Measurements from ENCODE around the gene RABGEF1. TPM values are rescaled to one million over a fixed set of nuclear protein-coding genes. Genes with fewer than 3 reads are reported as not detected.
"Not testable (repeated sequence)": the region's sequence is repeated elsewhere in the genome, so short reads cannot be mapped to it uniquely, and the experiment has no call there.

RABGEF1 gene
- total RNA-seq, 1 donor from 2014 or later: 23.2 TPM

GRCh38 chr7:66815186-66815875 lies 74.8 kb downstream of the RABGEF1 start:
- not testable (repeated sequence) for DNase-seq (ENCODE audit: low spot score)

GRCh38 chr7:66815951-66816350 lies 75.4 kb downstream of the RABGEF1 start:
- no peak for DNase-seq (ENCODE audit: low spot score)

- DNase-seq (ENCODE audit: low spot score): not testable (repeated sequence)
These were observed 76.1 kb downstream of the RABGEF1 start for GRCh38 chr7:66816658-66817057.

GRCh38 chr7:66817208-66817795 lies 76.8 kb downstream of the RABGEF1 start:
- DNase-seq (ENCODE audit: low spot score): not testable (repeated sequence)

- not testable (repeated sequence) for DNase-seq (ENCODE audit: low spot score)
These were observed 77.4 kb downstream of the RABGEF1 start for GRCh38 chr7:66817956-66818355.

- DNase-seq (ENCODE audit: low spot score): no peak
These were observed 83.5 kb downstream of the RABGEF1 start for GRCh38 chr7:66824041-66824440.

GRCh38 chr7:66825538-66825937 lies 85.0 kb downstream of the RABGEF1 start:
- DNase-seq (ENCODE audit: low spot score): not testable (repeated sequence)

- DNase-seq (ENCODE audit: low spot score): no peak
These were observed 86.1 kb downstream of the RABGEF1 start for GRCh38 chr7:66826649-66827048.

GRCh38 chr7:66830976-66831375 lies 90.4 kb downstream of the RABGEF1 start:
- not testable (repeated sequence) for DNase-seq (ENCODE audit: low spot score)

GRCh38 chr7:66832531-66833351 lies 92.2 kb downstream of the RABGEF1 start:
- no peak for DNase-seq (ENCODE audit: low spot score)

GRCh38 chr7:66837007-66837406 lies 96.5 kb downstream of the RABGEF1 start:
- DNase-seq (ENCODE audit: low spot score): no peak

GRCh38 chr7:66837661-66838060 lies 97.1 kb downstream of the RABGEF1 start:
- no peak for DNase-seq (ENCODE audit: low spot score)

GRCh38 chr7:66839814-66840213 lies 99.3 kb downstream of the RABGEF1 start:
- DNase-seq (ENCODE audit: low spot score): no peak

- DNase-seq (ENCODE audit: low spot score): no peak
These were observed 99.8 kb downstream of the RABGEF1 start for GRCh38 chr7:66840316-66840715.

GRCh38 chr7:66841898-66842297 lies 101.4 kb downstream of the RABGEF1 start:
- DNase-seq (ENCODE audit: low spot score): no peak

- not testable (repeated sequence) for DNase-seq (ENCODE audit: low spot score)
These were observed 103.0 kb downstream of the RABGEF1 start for GRCh38 chr7:66843492-66843891.

GRCh38 chr7:66844552-66845378 lies 104.2 kb downstream of the RABGEF1 start:
- DNase-seq (ENCODE audit: low spot score): peak; percentile 99

GRCh38 chr7:66845379-66846095 lies 105.0 kb downstream of the RABGEF1 start:
- no peak for DNase-seq (ENCODE audit: low spot score)

GRCh38 chr7:66846096-66846445 lies 105.5 kb downstream of the RABGEF1 start:
- DNase-seq (ENCODE audit: low spot score): not testable (repeated sequence)

- not testable (repeated sequence) for DNase-seq (ENCODE audit: low spot score)
These were observed 107.0 kb downstream of the RABGEF1 start for GRCh38 chr7:66847523-66847855.
